ENCODE data around the gene TLE3.
A peak's percentile ranks its signal among the peaks of the same experiment; 100 is the strongest.

GRCh38 chr15:70111203-70112073 is 13.7 kb upstream of the TLE3 start:
- TF ChIP-seq POLR2AphosphoS5 (IDR thresholded peaks at IDR 0.05; ENCODE audit: borderline replicate concordance, low read depth, low read length) (peak; percentile 69), EZH2 (IDR thresholded peaks at IDR 0.05) (no peak)

Measured in SK-N-MC (cell line).